HG03558 (cell line): ENCODE data around the gene UBR1.
A peak's percentile ranks its signal among the peaks of the same experiment; 100 is the strongest.
"Not testable (repeated sequence)": the region's sequence is repeated elsewhere in the genome, so short reads cannot be mapped to it uniquely, and the experiment has no call there.

ENCODE experiments used
- ATAC-seq: cut with Tn5 transposase; IDR thresholded peaks from one replicate; pipeline ENCODE4 v1.9.1; 2021; ENCODE audit warnings: moderate number of reproducible peaks; ENCODE audit not compliant: unreplicated experiment; ENCODE audit errors: extremely low read depth

UBR1 gene

DNA sequence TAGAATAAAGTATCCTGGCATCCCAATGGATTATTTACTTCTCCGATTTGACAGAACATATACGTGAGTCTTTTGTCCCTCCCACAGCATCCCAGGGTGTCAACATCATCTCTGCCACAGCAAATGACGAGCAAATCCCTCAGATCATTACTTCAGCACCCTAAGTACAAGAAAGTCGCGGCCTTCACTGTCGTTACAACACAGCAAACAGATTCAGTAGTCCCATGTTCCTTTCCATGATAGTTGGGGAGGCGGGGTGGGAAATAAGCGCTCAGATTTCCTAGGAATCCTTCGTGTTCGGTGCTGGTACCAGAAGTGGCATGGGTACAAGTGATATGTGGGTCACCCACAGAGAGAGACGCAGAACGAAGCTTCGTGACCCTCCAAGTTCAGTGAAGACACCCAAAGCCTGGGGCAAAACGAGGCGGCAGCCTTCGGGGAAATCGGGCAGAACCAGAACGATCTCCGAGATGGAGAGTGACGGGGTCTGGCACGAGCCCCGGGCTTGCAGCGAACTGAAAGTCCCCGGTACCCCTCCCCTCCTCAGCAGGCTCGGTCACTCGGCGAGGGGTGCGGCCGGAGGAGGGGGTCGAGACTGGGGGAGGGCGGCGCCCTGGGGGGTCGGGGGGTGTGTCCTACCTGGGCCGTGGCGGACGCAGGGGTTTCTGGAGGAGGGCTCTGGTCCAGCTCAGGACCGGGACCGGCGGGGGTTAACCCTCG lies 185.9 kb downstream of the UBR1 start:
- peak; percentile 2 for ATAC-seq

- no peak for ATAC-seq
These were observed 186.5 kb downstream of the UBR1 start for GRCh38 chr15:42919308-42919707.

DNA sequence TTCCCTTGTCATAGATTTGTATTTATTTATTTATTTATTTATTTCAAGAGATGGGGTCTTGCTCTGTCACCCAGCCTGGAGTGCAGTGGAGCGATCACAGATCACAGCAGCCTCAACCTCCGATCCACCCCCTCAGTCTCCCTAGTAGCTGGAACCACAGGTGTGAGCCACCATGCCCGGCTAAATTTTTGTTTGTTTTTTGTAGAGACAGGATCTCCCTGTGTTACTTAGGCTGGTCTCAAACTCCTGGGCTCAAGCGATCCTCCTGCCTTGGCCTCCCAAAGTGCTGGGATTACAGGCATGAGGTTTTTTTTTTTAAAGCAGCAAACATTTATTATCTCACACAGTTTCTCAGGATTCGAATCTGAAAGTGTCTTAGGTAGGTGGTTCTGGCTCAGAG lies 187.8 kb downstream of the UBR1 start:
- no peak for ATAC-seq

GRCh38 chr15:42915654-42916315 lies 190.1 kb downstream of the UBR1 start:
- ATAC-seq: no peak

- no peak for ATAC-seq
These were observed 190.9 kb downstream of the UBR1 start for GRCh38 chr15:42914728-42915497.

- ATAC-seq: no peak
These were observed 194.7 kb downstream of the UBR1 start for GRCh38 chr15:42911058-42911592.

DNA sequence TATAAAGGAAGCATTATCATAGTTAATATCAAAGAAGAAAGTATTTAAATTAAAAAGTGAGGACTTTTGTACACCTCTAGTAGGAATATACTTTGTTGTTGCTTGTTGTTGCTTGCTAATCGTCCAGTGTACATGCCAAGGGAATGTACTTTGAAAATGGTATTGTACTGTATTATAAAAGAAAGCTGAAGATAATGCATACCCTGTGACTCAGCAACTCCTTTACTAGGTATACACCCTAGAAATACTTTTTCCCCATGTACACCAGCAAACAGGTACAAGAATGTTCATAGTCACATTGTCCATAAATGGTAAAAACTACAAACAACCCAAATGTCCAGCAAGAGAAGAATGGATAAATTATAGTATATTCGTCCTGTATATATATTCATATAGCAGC lies 197.3 kb downstream of the UBR1 start:
- ATAC-seq: no peak

DNA sequence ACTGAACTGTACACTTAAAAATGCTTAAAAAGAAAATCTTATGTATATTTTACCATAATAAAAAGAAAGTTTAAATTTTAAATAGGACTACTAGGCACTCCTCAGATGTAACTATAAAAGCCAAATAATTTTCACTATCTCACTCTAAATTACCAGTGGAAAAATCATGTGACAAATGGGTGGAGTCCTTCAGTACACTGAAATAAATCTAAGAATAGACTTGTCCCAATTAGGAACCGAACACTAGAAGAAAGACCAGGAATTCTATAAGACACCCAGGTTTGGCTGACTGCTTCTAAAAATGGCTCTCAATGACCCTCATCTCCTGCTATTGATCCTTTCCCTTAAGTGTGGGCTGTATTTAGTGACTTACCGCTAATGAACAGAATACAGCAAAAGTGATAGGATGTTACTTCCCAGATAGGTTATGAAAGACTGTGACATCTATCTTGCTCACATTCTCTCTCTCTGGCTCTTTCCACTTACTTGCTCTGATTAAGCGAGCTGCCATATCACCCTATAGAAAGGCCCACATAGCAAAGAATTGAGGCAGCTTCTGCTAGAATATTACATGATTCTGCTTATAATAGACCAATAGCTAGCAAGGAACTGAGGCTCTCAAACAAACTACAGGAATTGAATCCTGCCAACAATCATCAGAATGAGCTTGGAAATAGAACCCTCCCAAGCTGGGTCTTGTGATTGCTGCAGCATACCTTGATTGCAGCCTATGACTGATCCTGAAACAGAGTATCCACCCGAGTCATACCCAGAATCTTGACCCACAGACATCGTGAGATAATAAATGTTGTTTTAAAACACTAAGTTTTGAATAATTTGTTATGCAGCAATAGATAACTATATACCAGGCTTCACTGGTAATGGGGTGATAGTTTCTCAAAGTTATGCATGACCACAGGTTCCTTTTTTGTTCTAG lies 202.2 kb downstream of the UBR1 start:
- no peak for ATAC-seq

- not testable (repeated sequence) for ATAC-seq
These were observed 211.9 kb downstream of the UBR1 start for GRCh38 chr15:42893911-42894310.
